ENCODE results near the gene TMEM272.
A peak's percentile ranks its signal among the peaks of the same experiment; 100 is the strongest.

Gene TMEM272

GRCh38 chr13:51771418-51772104 lies 73.4 kb downstream of the TMEM272 start:
- DNase-seq (ENCODE audit: low spot score in 2 of 2) (no peak), ATAC-seq (no peak)
- peaks cover 17% of the 10 kb centered on the region for H3K36me3 Mint-ChIP-seq
- no peaks in the 10 kb centered on the region for H3K4me1 Mint-ChIP-seq
- no peak overlapping the region for H3K4me3 Mint-ChIP-seq
- H3K9me3 Mint-ChIP-seq: no peaks in the 10 kb centered on the region
- peak overlapping the region; percentile 60 for H3K27ac Mint-ChIP-seq

GRCh38 chr13:51770681-51771417 lies 74.1 kb downstream of the TMEM272 start:
- peak overlapping the region; percentile 61 for H3K27ac Mint-ChIP-seq
- no peak overlapping the region for H3K4me3 Mint-ChIP-seq
- H3K4me1 Mint-ChIP-seq: no peaks in the 10 kb centered on the region
- DNase-seq (ENCODE audit: low spot score in 2 of 2) (no peak), ATAC-seq (no peak)
- H3K9me3 Mint-ChIP-seq: no peaks in the 10 kb centered on the region
- peaks cover 19% of the 10 kb centered on the region for H3K36me3 Mint-ChIP-seq

- Mint-ChIP-seq H3K9me3 (no peaks in the 10 kb centered on the region), H3K36me3 (peaks cover 19% of the 10 kb centered on the region), H3K4me3 (no peak overlapping the region), H3K27ac (peak overlapping the region; percentile 61), H3K4me1 (peaks cover 5% of the 10 kb centered on the region)
- no peak for ATAC-seq
- no peak for DNase-seq (ENCODE audit: low spot score in 2 of 2)
Measured at GRCh38 chr13:51770160-51770559, 74.8 kb downstream of the TMEM272 start.

- H3K4me3 Mint-ChIP-seq: no peak overlapping the region
- ATAC-seq: no peak
- no peaks in the 10 kb centered on the region for H3K9me3 Mint-ChIP-seq
- H3K4me1 Mint-ChIP-seq: peaks cover 11% of the 10 kb centered on the region
- H3K27ac Mint-ChIP-seq: peak overlapping the region; percentile 61
- peaks cover 19% of the 10 kb centered on the region for H3K36me3 Mint-ChIP-seq
- no peak for DNase-seq (ENCODE audit: low spot score in 2 of 2)
Measured at GRCh38 chr13:51769455-51770127, 75.4 kb downstream of the TMEM272 start.

GRCh38 chr13:51768976-51769375 lies 76.0 kb downstream of the TMEM272 start:
- peaks cover 23% of the 10 kb centered on the region for H3K36me3 Mint-ChIP-seq
- no peak overlapping the region for H3K27ac Mint-ChIP-seq
- no peaks in the 10 kb centered on the region for H3K9me3 Mint-ChIP-seq
- H3K4me1 Mint-ChIP-seq: peaks cover 17% of the 10 kb centered on the region
- H3K4me3 Mint-ChIP-seq: no peak overlapping the region
- DNase-seq (ENCODE audit: low spot score in 2 of 2) (no peak), ATAC-seq (no peak)

GRCh38 chr13:51768378-51768921 lies 76.5 kb downstream of the TMEM272 start:
- ATAC-seq (no peak), DNase-seq (ENCODE audit: low spot score in 2 of 2) (no peak)
- Mint-ChIP-seq H3K9me3 (no peaks in the 10 kb centered on the region), H3K27ac (peak overlapping the region; percentile 32), H3K36me3 (peaks cover 24% of the 10 kb centered on the region), H3K4me3 (no peak overlapping the region), H3K4me1 (peaks cover 20% of the 10 kb centered on the region)

GRCh38 chr13:51767100-51767499 lies 77.9 kb downstream of the TMEM272 start:
- DNase-seq (ENCODE audit: low spot score in 2 of 2) (no peak), ATAC-seq (no peak)
- peaks cover 20% of the 10 kb centered on the region for H3K4me1 Mint-ChIP-seq
- peaks cover 18% of the 10 kb centered on the region for H3K36me3 Mint-ChIP-seq
- H3K27ac Mint-ChIP-seq: peak overlapping the region; percentile 85
- H3K4me3 Mint-ChIP-seq: no peak overlapping the region
- no peaks in the 10 kb centered on the region for H3K9me3 Mint-ChIP-seq

- H3K4me1 Mint-ChIP-seq: peaks cover 20% of the 10 kb centered on the region
Measured at GRCh38 chr13:51765142-51765515, 79.8 kb downstream of the TMEM272 start.

GRCh38 chr13:51764184-51765141 lies 80.5 kb downstream of the TMEM272 start:
- Mint-ChIP-seq H3K9me3 (no peaks in the 10 kb centered on the region), H3K27ac (peak overlapping the region; percentile 85), H3K4me1 (peaks cover 20% of the 10 kb centered on the region), H3K4me3 (peak overlapping the region; percentile 73), H3K36me3 (peaks cover 30% of the 10 kb centered on the region)
- DNase-seq (ENCODE audit: low spot score in 2 of 2) (peak; percentile 19 to 69), ATAC-seq (peak; percentile 93)

More at GRCh38 chr13:51765142-51765515, 79.8 kb downstream of the TMEM272 start:
- peak overlapping the region; percentile 85 for H3K27ac Mint-ChIP-seq
- peaks cover 26% of the 10 kb centered on the region for H3K36me3 Mint-ChIP-seq
- H3K9me3 Mint-ChIP-seq: no peaks in the 10 kb centered on the region
- DNase-seq (ENCODE audit: low spot score in 2 of 2): no peak
- no peak for ATAC-seq
- H3K4me3 Mint-ChIP-seq: peak overlapping the region; percentile 73

GRCh38 chr13:51763486-51763885 lies 81.5 kb downstream of the TMEM272 start:
- DNase-seq (ENCODE audit: low spot score in 2 of 2) (no peak), ATAC-seq (no peak)
- Mint-ChIP-seq H3K36me3 (peaks cover 39% of the 10 kb centered on the region), H3K4me3 (no peak overlapping the region), H3K4me1 (peaks cover 20% of the 10 kb centered on the region), H3K27ac (peak overlapping the region; percentile 50), H3K9me3 (no peaks in the 10 kb centered on the region)
